GM23338 (cell line): ENCODE measurements around the gene CNDP2. TPM values are rescaled to one million over a fixed set of nuclear protein-coding genes. Genes with fewer than 3 reads are reported as not detected.

Source experiments
- CTCF ChIP-seq, 2 experiments: fragments of 200-600 bp in 1 of 2; sonication (generic) in 1 of 2; conservative IDR thresholded peaks; 2 replicates each; pipeline versions ENCODE4 v1.5.1 to v1.6.1; 2016 to 2017; ENCODE audit warnings: antibody characterized with exemption in 2 of 2, low read depth in 2 of 2, mild to moderate bottlenecking in 2 of 2, moderate library complexity in 1 of 2
- ETS1 ChIP-seq: IDR thresholded peaks from 2 replicates; pipeline ENCODE4 v1.6.1; 2016; ENCODE audit warnings: antibody characterized with exemption
- JUNB ChIP-seq: IDR thresholded peaks from one replicate; pipeline ENCODE4 v1.6.1; 2016; ENCODE audit warnings: antibody characterized with exemption; ENCODE audit not compliant: unreplicated experiment
- POLR2AphosphoS5 ChIP-seq: IDR thresholded peaks from 2 replicates; pipeline ENCODE4 v1.6.1; 2016; ENCODE audit warnings: antibody characterized with exemption, low read depth
- ZNF114 ChIP-seq: fragments of 250-450 bp; sonication (Bioruptor Pico); IDR thresholded peaks from 2 replicates; pipeline ENCODE4 v1.5.0; 2020; ENCODE audit warnings: mild to moderate bottlenecking, moderate library complexity
- polyA plus RNA-seq: library from polyadenylated mRNA; unstranded; fragments of >200 nt; fragmentation: Nextera tagmentation; extraction: Ambion mirVana; gene quantifications from 2 replicates; pipeline ENCODE4 v1.2.1, GENCODE V29; 2016
- total RNA-seq: library from RNA; depleted of rRNA; stranded (reverse); fragments of >200 nt; shearing (Covaris generic); gene quantifications from 2 replicates; pipeline ENCODE4 v1.2.3, GENCODE V29; 2014
- TF ChIP-seq, protein P1 (sequence below): fragments of 250-450 bp; sonication (Bioruptor Pico); IDR thresholded peaks from 2 replicates; pipeline ENCODE4 v1.5.0; 2020; ENCODE audit warnings: mild to moderate bottlenecking, moderate library complexity

The CNDP2 gene
- total and polyA plus RNA-seq, 2 experiments from 2014 or later, result 116 to 175 TPM

- TF ChIP-seq, protein P1, sequence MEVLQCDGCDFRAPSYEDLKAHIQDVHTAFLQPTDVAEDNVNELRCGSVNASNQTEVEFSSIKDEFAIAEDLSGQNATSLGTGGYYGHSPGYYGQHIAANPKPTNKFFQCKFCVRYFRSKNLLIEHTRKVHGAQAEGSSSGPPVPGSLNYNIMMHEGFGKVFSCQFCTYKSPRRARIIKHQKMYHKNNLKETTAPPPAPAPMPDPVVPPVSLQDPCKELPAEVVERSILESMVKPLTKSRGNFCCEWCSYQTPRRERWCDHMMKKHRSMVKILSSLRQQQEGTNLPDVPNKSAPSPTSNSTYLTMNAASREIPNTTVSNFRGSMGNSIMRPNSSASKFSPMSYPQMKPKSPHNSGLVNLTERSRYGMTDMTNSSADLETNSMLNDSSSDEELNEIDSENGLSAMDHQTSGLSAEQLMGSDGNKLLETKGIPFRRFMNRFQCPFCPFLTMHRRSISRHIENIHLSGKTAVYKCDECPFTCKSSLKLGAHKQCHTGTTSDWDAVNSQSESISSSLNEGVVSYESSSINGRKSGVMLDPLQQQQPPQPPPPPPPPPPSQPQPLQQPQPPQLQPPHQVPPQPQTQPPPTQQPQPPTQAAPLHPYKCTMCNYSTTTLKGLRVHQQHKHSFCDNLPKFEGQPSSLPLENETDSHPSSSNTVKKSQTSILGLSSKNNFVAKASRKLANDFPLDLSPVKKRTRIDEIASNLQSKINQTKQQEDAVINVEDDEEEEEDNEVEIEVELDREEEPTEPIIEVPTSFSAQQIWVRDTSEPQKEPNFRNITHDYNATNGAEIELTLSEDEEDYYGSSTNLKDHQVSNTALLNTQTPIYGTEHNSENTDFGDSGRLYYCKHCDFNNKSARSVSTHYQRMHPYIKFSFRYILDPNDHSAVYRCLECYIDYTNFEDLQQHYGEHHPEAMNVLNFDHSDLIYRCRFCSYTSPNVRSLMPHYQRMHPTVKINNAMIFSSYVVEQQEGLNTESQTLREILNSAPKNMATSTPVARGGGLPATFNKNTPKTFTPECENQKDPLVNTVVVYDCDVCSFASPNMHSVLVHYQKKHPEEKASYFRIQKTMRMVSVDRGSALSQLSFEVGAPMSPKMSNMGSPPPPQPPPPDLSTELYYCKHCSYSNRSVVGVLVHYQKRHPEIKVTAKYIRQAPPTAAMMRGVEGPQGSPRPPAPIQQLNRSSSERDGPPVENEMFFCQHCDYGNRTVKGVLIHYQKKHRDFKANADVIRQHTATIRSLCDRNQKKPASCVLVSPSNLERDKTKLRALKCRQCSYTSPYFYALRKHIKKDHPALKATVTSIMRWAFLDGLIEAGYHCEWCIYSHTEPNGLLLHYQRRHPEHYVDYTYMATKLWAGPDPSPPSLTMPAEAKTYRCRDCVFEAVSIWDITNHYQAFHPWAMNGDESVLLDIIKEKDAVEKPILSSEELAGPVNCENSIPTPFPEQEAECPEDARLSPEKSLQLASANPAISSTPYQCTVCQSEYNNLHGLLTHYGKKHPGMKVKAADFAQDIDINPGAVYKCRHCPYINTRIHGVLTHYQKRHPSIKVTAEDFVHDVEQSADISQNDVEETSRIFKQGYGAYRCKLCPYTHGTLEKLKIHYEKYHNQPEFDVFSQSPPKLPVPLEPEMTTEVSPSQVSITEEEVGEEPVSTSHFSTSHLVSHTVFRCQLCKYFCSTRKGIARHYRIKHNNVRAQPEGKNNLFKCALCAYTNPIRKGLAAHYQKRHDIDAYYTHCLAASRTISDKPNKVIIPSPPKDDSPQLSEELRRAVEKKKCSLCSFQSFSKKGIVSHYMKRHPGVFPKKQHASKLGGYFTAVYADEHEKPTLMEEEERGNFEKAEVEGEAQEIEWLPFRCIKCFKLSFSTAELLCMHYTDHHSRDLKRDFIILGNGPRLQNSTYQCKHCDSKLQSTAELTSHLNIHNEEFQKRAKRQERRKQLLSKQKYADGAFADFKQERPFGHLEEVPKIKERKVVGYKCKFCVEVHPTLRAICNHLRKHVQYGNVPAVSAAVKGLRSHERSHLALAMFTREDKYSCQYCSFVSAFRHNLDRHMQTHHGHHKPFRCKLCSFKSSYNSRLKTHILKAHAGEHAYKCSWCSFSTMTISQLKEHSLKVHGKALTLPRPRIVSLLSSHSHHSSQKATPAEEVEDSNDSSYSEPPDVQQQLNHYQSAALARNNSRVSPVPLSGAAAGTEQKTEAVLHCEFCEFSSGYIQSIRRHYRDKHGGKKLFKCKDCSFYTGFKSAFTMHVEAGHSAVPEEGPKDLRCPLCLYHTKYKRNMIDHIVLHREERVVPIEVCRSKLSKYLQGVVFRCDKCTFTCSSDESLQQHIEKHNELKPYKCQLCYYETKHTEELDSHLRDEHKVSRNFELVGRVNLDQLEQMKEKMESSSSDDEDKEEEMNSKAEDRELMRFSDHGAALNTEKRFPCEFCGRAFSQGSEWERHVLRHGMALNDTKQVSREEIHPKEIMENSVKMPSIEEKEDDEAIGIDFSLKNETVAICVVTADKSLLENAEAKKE (CRISPR knock-in tag), result no peak
- TF ChIP-seq POLR2AphosphoS5 (no peak), ZNF114 (CRISPR knock-in tag) (no peak), JUNB (no peak), CTCF (conservative IDR thresholded peaks at IDR 0.05; ENCODE audit: low read depth in 2 of 2) (no peak), ETS1 (no peak)
Measured at GRCh38 chr18:74482697-74483096, 13.5 kb upstream of the CNDP2 start (continued).
